GM13976 (cell line): ENCODE results near the gene HSPA4.

Experiments used
- DNase-seq: peaks from one replicate; pipeline ENCODE4 v3.0.0; 2012; ENCODE audit warnings: low spot score
- in situ Hi-C: fragments of 300-500 bp; cut with MboI; formaldehyde crosslinking; loops from one replicate; pipeline ENCODE4 v1.12.0; 2022; ENCODE audit warnings: low sequenced_read_pairs, mixed read lengths, inconsistent platforms; ENCODE audit not compliant: unreplicated experiment
- TF ChIP-seq, protein P1 (sequence below): IDR thresholded peaks from 2 replicates; pipeline ENCODE4 v1.5.1; 2012; ENCODE audit warnings: borderline replicate concordance, mild to moderate bottlenecking; ENCODE audit not compliant: insufficient read depth; ENCODE audit errors: extremely low read depth, missing control alignments, control extremely low read depth

The HSPA4 gene

DNA sequence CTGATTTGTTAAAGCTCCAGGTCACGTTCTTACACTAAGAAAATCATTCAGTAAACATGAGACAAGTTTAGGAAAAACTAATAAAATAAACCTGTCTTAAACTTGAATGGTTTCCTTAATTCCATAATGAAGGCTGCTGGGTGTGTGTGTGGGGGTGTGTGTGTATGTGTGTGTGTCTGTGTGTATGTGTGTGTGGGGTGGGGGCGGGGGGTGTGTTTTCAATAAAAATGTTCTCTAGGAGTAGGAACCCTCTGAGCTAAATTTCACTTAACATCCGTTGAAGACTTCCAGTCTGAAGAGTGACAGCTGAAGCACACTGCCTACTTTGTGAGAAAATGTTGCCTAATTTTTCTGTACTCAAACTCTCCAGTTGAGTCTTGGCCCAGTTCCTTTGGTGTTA, 54.5 kb downstream of the HSPA4 start:
- DNase-seq, result no peak
- in situ Hi-C loops, result loop anchor here (25.0 kb wide), 1 partner anchor 181 kb away; no protein-coding TSS in a partner anchor
- TF ChIP-seq, protein P1, sequence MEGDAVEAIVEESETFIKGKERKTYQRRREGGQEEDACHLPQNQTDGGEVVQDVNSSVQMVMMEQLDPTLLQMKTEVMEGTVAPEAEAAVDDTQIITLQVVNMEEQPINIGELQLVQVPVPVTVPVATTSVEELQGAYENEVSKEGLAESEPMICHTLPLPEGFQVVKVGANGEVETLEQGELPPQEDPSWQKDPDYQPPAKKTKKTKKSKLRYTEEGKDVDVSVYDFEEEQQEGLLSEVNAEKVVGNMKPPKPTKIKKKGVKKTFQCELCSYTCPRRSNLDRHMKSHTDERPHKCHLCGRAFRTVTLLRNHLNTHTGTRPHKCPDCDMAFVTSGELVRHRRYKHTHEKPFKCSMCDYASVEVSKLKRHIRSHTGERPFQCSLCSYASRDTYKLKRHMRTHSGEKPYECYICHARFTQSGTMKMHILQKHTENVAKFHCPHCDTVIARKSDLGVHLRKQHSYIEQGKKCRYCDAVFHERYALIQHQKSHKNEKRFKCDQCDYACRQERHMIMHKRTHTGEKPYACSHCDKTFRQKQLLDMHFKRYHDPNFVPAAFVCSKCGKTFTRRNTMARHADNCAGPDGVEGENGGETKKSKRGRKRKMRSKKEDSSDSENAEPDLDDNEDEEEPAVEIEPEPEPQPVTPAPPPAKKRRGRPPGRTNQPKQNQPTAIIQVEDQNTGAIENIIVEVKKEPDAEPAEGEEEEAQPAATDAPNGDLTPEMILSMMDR, result no peak

DNA sequence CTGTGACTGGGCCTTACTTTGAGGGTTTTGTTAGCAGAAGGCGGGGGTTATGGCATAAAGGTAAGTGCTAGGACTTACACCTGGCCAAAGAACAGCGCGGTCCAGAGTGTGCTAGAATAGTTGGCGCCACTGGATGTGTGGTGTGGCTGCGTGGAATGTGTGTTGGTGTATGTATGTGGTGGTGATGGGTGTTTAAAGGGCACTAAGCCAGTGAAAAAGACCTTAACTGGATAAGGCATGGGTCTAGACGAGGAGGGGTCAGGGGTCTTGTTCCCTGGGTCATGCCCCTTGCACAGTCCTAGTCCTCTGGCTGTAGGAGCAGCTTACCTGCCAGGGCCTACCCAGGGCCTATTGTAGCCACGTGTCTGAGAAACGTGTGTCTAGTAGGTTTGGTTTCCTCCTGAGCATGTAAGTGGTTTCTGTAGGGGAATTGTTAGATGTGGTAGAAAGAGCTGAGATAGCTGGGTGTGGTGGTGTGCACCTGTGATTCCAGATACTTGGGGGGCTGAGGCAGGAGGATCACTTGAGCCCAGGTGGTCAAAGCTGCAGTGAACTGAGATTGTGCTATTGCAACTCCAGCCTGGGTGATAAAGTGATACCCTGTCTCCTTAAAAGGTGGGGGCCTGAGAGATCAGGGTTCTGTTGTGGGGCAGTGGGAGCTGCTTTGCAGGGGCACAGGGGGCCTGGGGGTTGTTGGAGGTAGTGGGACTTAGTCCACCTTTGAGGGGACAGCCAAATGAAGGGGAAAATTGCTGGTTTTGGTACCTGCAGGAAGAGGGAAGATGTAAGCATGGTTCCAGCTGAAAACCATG, 55.2 kb downstream of the HSPA4 start:
- no peak for DNase-seq
- TF ChIP-seq, protein P1, result no peak
- in situ Hi-C loops, result loop anchor here (25.0 kb wide), 1 partner anchor 180 kb away; no protein-coding TSS in a partner anchor

DNA sequence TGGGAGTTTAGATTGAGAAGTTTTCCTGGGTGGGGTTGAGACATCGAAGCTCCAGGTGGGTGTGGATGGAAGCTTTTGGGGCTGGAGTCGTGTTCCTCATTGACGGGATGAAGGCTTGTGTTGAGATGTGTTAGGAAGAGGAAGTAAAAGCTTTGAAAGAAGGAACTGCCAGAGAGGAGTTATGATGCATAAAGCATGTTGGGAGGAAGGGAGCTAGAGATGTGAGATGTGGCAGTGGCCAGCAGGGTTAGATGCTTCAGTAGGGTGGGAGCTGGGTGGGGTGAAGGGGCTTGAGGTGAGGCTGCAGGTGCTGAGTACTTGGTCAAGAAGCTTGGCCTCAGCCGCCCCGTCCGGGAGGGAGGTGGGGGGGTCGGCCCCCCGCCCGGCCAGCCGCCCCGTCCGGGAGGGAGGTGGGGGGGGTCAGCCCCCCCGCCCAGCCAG, 56.7 kb downstream of the HSPA4 start:
- TF ChIP-seq, protein P1, result no peak
- no peak for DNase-seq
- in situ Hi-C loops, result loop anchor here (25.0 kb wide), 1 partner anchor 179 kb away; no protein-coding TSS in a partner anchor

DNA sequence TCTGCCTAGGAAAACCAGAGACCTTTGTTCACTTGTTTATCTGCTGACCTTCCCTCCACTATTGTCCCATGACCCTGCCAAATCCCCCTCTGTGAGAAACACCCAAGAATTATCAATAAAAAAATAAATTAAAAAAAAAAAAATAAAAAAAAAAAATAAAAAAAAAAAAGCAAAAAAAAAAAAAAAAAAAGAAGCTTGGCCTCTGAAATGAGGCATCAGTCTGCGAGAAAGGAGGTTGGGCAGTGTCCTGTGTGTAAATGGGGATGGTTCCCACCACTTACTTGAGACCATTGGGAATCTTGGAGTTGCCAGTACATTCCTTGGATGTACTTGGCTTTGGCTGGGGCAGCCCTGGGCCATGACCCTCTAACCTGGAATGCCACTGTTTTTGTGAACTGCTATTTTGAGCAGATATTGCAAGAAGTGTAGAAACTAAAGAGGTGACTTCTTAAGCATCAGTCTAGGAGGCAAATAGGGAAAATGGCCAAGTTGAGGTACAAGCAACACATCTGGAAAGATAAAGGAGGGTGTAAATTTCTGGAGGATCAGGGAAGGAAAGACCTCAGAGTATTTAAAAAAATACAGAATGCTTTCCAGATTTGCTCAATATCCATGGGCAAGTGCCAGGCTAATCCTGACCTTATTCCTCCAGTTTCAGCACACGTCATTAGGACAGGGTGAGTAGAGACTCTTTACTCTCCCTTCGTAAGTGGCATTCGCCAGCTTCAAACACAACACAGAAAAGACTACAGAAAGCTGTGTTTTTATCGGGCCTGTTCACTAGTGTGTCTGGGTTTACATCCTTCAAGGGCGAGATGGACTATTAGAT, 58.1 kb downstream of the HSPA4 start:
- TF ChIP-seq, protein P1, result no peak
- no peak for DNase-seq
- in situ Hi-C loops, result loop anchor here (25.0 kb wide), 1 partner anchor 177 kb away; no protein-coding TSS in a partner anchor

DNA sequence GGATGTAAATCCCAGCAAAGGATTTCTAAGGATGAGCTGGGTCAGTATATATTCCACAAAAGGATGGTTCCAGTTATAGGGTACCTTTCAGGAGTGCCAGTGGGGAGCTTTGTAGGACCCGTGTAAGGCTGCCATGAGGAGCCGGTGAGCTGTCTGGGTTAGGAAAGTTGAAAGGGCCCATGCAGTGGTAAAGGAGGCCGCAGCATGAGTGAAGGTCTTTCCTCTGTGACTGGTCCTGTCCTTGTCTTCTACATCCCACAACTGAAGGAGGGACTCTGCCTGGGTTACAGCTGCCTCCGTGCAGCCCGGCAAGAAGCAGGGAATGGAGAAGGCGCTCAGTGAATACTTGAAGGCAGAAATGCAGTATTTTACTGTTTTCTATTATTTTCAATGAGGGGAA, 58.9 kb downstream of the HSPA4 start:
- TF ChIP-seq, protein P1, result no peak
- in situ Hi-C loops, result loop anchor here (25.0 kb wide), 1 partner anchor 177 kb away; no protein-coding TSS in a partner anchor

DNA sequence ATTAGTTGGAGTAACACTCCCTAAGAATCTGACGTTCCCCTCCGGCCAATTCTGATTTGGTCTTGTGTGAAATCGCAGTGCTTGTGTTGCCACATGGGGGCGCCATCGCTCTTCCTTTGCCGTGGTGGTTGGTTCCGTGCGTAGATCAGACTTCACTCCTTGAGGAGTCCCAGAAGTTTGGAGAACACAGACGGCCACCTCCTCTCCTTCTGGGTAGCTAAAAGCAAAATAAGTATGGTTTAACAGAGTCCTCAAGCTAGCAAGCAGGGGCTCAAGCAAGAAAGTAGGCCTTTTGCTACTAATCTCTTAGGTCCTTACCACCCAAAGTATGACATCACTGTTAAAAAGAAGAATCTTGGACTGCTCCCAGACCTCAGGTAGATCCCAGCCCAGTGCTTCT, 59.5 kb downstream of the HSPA4 start:
- DNase-seq, result peak; percentile 80
- in situ Hi-C loops, result loop anchor here (25.0 kb wide), 1 partner anchor 176 kb away; no protein-coding TSS in a partner anchor
- TF ChIP-seq, protein P1, result peak; percentile 83

More for the DNA sequence above, 58.9 kb downstream of the HSPA4 start:
- DNase-seq, result no peak
